Neural cell (in vitro differentiated cells): Measurements from ENCODE around the gene SLC2A5.
"Not testable (repeated sequence)": the region's sequence is repeated elsewhere in the genome, so short reads cannot be mapped to it uniquely, and the experiment has no call there.

Source experiments
- CTCF ChIP-seq: fragments of 450-650 bp; IDR thresholded peaks from 2 replicates; pipeline ENCODE4 v1.5.1; 2014; ENCODE audit warnings: antibody characterized with exemption, mild to moderate bottlenecking, moderate library complexity; ENCODE audit not compliant: poor library complexity, severe bottlenecking
- REST ChIP-seq: IDR thresholded peaks from 2 replicates; pipeline ENCODE4 v1.6.1; 2012; ENCODE audit warnings: borderline replicate concordance

DNA sequence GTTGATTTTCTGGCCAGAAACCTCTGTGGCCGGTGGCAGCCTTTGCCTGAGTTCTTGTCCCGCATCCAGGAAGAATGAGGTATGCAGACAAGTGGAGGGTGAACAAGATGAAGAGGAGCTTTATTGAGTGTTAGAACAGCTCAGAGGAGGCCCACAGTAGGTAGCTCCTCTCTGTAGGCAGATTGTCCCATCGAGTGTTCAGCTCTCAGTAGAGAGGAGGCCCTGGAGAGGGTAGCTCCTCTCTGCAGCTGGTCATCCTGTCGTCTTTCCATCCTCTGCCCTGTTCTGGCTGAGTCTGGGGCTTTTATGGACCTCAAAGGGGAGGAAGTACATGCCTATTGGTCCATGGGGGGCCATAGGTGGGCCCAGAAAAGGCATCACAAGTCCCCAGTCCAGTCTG is 38.4 kb downstream of the SLC2A5 start:
- not testable (repeated sequence) for TF ChIP-seq CTCF, REST
